Measurements from ENCODE around the gene SPG7.

DNA sequence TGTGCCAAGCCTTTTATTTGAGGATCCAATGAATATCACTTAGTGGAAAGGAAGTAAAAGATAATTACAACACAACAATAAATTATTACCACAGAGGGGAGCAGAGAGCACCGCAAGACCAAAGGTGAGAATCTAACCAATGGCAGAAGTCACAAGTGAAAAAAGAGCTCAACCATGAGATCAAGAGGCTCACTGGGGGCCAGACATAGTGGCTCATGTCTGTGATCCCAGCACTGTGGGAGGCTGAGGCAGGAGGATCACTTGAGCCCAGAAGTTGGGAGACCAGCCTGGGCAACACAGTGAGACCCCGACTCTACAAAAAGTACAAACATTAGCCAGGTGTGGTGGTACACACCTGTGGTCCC lies 35.5 kb upstream of the SPG7 start:
- TF ChIP-seq, protein P1, sequence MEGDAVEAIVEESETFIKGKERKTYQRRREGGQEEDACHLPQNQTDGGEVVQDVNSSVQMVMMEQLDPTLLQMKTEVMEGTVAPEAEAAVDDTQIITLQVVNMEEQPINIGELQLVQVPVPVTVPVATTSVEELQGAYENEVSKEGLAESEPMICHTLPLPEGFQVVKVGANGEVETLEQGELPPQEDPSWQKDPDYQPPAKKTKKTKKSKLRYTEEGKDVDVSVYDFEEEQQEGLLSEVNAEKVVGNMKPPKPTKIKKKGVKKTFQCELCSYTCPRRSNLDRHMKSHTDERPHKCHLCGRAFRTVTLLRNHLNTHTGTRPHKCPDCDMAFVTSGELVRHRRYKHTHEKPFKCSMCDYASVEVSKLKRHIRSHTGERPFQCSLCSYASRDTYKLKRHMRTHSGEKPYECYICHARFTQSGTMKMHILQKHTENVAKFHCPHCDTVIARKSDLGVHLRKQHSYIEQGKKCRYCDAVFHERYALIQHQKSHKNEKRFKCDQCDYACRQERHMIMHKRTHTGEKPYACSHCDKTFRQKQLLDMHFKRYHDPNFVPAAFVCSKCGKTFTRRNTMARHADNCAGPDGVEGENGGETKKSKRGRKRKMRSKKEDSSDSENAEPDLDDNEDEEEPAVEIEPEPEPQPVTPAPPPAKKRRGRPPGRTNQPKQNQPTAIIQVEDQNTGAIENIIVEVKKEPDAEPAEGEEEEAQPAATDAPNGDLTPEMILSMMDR (IDR thresholded peaks at IDR 0.05; ENCODE audit: low read depth, low read length, missing input control): no peak
- no peak for TF ChIP-seq GABPA (IDR thresholded peaks at IDR 0.05 in 1 of 2, conservative IDR thresholded peaks at IDR 0.05 in 1 of 2)
- no peak for TF ChIP-seq TAF1 (conservative IDR thresholded peaks at IDR 0.05)
- TF ChIP-seq, protein P2, sequence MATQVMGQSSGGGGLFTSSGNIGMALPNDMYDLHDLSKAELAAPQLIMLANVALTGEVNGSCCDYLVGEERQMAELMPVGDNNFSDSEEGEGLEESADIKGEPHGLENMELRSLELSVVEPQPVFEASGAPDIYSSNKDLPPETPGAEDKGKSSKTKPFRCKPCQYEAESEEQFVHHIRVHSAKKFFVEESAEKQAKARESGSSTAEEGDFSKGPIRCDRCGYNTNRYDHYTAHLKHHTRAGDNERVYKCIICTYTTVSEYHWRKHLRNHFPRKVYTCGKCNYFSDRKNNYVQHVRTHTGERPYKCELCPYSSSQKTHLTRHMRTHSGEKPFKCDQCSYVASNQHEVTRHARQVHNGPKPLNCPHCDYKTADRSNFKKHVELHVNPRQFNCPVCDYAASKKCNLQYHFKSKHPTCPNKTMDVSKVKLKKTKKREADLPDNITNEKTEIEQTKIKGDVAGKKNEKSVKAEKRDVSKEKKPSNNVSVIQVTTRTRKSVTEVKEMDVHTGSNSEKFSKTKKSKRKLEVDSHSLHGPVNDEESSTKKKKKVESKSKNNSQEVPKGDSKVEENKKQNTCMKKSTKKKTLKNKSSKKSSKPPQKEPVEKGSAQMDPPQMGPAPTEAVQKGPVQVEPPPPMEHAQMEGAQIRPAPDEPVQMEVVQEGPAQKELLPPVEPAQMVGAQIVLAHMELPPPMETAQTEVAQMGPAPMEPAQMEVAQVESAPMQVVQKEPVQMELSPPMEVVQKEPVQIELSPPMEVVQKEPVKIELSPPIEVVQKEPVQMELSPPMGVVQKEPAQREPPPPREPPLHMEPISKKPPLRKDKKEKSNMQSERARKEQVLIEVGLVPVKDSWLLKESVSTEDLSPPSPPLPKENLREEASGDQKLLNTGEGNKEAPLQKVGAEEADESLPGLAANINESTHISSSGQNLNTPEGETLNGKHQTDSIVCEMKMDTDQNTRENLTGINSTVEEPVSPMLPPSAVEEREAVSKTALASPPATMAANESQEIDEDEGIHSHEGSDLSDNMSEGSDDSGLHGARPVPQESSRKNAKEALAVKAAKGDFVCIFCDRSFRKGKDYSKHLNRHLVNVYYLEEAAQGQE (IDR thresholded peaks at IDR 0.05): no peak
- no peak for TF ChIP-seq EGR1 (IDR thresholded peaks at IDR 0.05; ENCODE audit: low read depth in 2 of 2)
- TF ChIP-seq, protein P3, sequence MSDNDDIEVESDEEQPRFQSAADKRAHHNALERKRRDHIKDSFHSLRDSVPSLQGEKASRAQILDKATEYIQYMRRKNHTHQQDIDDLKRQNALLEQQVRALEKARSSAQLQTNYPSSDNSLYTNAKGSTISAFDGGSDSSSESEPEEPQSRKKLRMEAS (IDR thresholded peaks at IDR 0.05): peak; percentile 40
- no peak for TF ChIP-seq RAD21 (IDR thresholded peaks at IDR 0.05)
- TF ChIP-seq, protein P4, sequence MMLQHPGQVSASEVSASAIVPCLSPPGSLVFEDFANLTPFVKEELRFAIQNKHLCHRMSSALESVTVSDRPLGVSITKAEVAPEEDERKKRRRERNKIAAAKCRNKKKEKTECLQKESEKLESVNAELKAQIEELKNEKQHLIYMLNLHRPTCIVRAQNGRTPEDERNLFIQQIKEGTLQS (IDR thresholded peaks at IDR 0.05): no peak
- peak in 1 of 2 donors; percentile 30 for TF ChIP-seq JUND (IDR thresholded peaks at IDR 0.05)
- peak; percentile 51 for TF ChIP-seq YY1 (IDR thresholded peaks at IDR 0.05)
- TF ChIP-seq FOXA1 (IDR thresholded peaks at IDR 0.05): no peak
- TF ChIP-seq, protein P5, sequence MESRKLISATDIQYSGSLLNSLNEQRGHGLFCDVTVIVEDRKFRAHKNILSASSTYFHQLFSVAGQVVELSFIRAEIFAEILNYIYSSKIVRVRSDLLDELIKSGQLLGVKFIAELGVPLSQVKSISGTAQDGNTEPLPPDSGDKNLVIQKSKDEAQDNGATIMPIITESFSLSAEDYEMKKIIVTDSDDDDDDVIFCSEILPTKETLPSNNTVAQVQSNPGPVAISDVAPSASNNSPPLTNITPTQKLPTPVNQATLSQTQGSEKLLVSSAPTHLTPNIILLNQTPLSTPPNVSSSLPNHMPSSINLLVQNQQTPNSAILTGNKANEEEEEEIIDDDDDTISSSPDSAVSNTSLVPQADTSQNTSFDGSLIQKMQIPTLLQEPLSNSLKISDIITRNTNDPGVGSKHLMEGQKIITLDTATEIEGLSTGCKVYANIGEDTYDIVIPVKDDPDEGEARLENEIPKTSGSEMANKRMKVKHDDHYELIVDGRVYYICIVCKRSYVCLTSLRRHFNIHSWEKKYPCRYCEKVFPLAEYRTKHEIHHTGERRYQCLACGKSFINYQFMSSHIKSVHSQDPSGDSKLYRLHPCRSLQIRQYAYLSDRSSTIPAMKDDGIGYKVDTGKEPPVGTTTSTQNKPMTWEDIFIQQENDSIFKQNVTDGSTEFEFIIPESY (IDR thresholded peaks at IDR 0.05): no peak
- peak; percentile 58 to 78 for TF ChIP-seq RXRA (IDR thresholded peaks at IDR 0.05)
